ENCODE data around the gene SPEF1.

The SPEF1 gene

GRCh38 chr20:3728354-3728753, 52.9 kb downstream of the SPEF1 start:
- H2AFZ ChIP-seq (ENCODE audit: low read length), result no peak overlapping the region
- H3K4me1 ChIP-seq (ENCODE audit: control insufficient read depth in 2 of 2, insufficient read depth in 1 of 2, low read depth in 1 of 2, low read length in 2 of 2), result peaks cover 4 to 11% of the 10 kb centered on the region in 2 donors
- H3K27me3 ChIP-seq (ENCODE audit: control insufficient read depth in 3 of 3, insufficient read depth in 3 of 3, low read depth in 1 of 3, low read length in 3 of 3), result peaks cover 0 to 45% (median 11%) of the 10 kb centered on the region in 3 experiments
- H3K9me3 ChIP-seq (replicated peaks in 1 of 2; ENCODE audit: control insufficient read depth in 2 of 2, insufficient read depth in 1 of 2, low read depth in 1 of 2, low read length in 2 of 2), result no peaks in the 10 kb centered on the region
- peak overlapping the region; percentile 74 for H2AK5ac ChIP-seq (ENCODE audit: low read depth, low read length)
- peak overlapping the region; percentile 47 for H2BK120ac ChIP-seq (ENCODE audit: low read depth, low read length)
- no peak overlapping the region for H3K4ac ChIP-seq (ENCODE audit: low read length)
- no peaks in the 10 kb centered on the region for H3K79me1 ChIP-seq (ENCODE audit: low read depth, low read length)
- no peak overlapping the region for H3K4me2 ChIP-seq (ENCODE audit: insufficient read depth, low read length, poor library complexity, severe bottlenecking)
- WGBS, 2 donors (ENCODE audit: extremely low coverage in 2 of 2, insufficient read length in 2 of 2, insufficient replicate concordance in 1 of 2), result no CpG with 5 or more reads among the region's 5 CpGs
- H3K23ac ChIP-seq (ENCODE audit: low read depth, low read length, poor library complexity), result peak overlapping the region; percentile 18
- no peak overlapping the region for H4K91ac ChIP-seq (ENCODE audit: low read depth, low read length, poor library complexity)
- H3K36me3 ChIP-seq (replicated peaks in 1 of 2; ENCODE audit: control insufficient read depth in 2 of 2, insufficient read depth in 2 of 2, low read length in 2 of 2), result no peaks in the 10 kb centered on the region
- H2BK12ac ChIP-seq (ENCODE audit: low read length), result peak overlapping the region; percentile 18
- no peak overlapping the region for H3K27ac ChIP-seq (replicated peaks; ENCODE audit: low read length)
- no peak overlapping the region for H2BK5ac ChIP-seq (ENCODE audit: low read length)
- H3K14ac ChIP-seq (ENCODE audit: low read length), result peak overlapping the region; percentile 79
- H4K8ac ChIP-seq (ENCODE audit: low read depth, low read length), result no peak overlapping the region
- no peak overlapping the region for H3K9ac ChIP-seq (ENCODE audit: low read depth, low read length, poor library complexity)
- H3K18ac ChIP-seq (ENCODE audit: low read length), result no peak overlapping the region
- no peak overlapping the region for H3K4me3 ChIP-seq (ENCODE audit: low read length in 2 of 2)
- DNase-seq (ENCODE audit: low spot score), result no peak
- H2BK15ac ChIP-seq (ENCODE audit: low read length), result no peak overlapping the region
